Progenitor cell of endocrine pancreas (in vitro differentiated cells): ENCODE results near the gene DGKI. TPM values are rescaled to one million over a fixed set of nuclear protein-coding genes. Genes with fewer than 3 reads are reported as not detected.

Experiments used
- DNase-seq: peaks from one replicate; pipeline ENCODE4 v3.0.0; 2021; ENCODE audit warnings: low spot score; ENCODE audit not compliant: unreplicated experiment
- H3K27ac Mint-ChIP-seq: 2 replicates; pipeline ENCODE4 v1.8.0; 2021; ENCODE audit warnings: mild to moderate bottlenecking, moderate library complexity, mixed read lengths
- H3K27me3 Mint-ChIP-seq: 2 replicates; pipeline ENCODE4 v1.8.0; 2021; ENCODE audit warnings: mixed read lengths
- H3K36me3 Mint-ChIP-seq: 2 replicates; pipeline ENCODE4 v1.8.0; 2022; ENCODE audit warnings: mixed read lengths; ENCODE audit not compliant: insufficient read depth
- H3K4me1 Mint-ChIP-seq: 2 replicates; pipeline ENCODE4 v1.8.0; 2021; ENCODE audit warnings: low read depth, mixed read lengths
- H3K4me3 Mint-ChIP-seq: 2 replicates; pipeline ENCODE4 v1.8.0; 2021; ENCODE audit warnings: low read depth, mild to moderate bottlenecking, moderate library complexity, mixed read lengths
- H3K9me3 Mint-ChIP-seq: 2 replicates; pipeline ENCODE4 v1.8.0; 2021; ENCODE audit warnings: low read depth, mixed read lengths
- total RNA-seq: library from RNA; stranded (reverse); gene quantifications from 2 replicates; pipeline ENCODE4 v1.2.1, GENCODE V29; 2021
- TF ChIP-seq, protein P1 (sequence below): fragments of 200-600 bp; sonication (generic); IDR thresholded peaks from one replicate; pipeline ENCODE4 v1.5.0; 2021; ENCODE audit warnings: antibody characterized with exemption, mild to moderate bottlenecking; ENCODE audit not compliant: unreplicated experiment

The DGKI gene
- total RNA-seq, 1 donor from 2014 or later = 0.41 TPM

DNA sequence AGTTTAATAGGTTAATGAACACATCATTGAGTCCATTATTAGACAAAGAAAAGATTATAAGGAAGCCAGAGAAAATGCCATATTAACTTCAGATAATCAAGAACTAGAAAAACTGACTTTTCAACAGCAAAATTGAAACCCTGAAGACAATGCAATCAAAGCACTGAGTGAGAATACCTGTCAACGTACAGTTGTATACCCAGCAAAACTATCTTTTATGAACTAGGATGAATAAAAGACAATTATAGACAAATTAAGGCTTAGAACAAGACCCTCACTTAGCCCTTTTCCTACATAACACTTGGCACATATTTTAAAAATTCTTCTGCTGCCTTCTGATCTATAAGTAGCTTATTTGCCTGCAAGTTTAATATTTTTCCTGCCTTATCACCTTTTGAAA lies 19.0 kb upstream of the DGKI start:
- no peak for DNase-seq
- Mint-ChIP-seq H3K36me3 (peaks cover 51% of the 10 kb centered on the region), H3K4me3 (no peak overlapping the region), H3K9me3 (peaks cover 16% of the 10 kb centered on the region), H3K27me3 (no peaks in the 10 kb centered on the region), H3K27ac (no peak overlapping the region), H3K4me1 (no peaks in the 10 kb centered on the region)
- TF ChIP-seq, protein P1, sequence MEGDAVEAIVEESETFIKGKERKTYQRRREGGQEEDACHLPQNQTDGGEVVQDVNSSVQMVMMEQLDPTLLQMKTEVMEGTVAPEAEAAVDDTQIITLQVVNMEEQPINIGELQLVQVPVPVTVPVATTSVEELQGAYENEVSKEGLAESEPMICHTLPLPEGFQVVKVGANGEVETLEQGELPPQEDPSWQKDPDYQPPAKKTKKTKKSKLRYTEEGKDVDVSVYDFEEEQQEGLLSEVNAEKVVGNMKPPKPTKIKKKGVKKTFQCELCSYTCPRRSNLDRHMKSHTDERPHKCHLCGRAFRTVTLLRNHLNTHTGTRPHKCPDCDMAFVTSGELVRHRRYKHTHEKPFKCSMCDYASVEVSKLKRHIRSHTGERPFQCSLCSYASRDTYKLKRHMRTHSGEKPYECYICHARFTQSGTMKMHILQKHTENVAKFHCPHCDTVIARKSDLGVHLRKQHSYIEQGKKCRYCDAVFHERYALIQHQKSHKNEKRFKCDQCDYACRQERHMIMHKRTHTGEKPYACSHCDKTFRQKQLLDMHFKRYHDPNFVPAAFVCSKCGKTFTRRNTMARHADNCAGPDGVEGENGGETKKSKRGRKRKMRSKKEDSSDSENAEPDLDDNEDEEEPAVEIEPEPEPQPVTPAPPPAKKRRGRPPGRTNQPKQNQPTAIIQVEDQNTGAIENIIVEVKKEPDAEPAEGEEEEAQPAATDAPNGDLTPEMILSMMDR = no peak

DNA sequence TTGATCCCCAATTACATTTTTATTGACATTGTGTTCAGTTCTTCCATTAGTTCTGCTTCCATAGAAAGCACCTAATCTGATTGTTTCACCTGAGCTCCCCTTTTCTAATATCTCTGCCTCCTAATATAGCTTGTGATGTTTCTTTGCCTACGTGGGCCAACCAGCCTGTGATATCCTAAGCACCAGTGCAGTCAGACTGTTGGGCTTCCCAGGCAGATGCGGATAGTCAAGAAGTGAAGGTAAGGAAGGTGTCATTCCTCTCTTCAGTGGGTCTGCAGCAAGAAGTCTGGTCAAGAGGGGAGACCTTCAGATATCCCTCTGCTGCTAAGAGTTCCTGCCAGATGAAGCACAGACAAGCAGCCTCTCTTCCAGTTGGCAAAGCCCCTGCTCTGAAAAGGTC lies 16.2 kb upstream of the DGKI start:
- Mint-ChIP-seq H3K9me3 (peaks cover 13% of the 10 kb centered on the region), H3K4me1 (no peaks in the 10 kb centered on the region), H3K36me3 (peaks cover 38% of the 10 kb centered on the region), H3K4me3 (no peak overlapping the region), H3K27me3 (no peaks in the 10 kb centered on the region), H3K27ac (peak overlapping the region; percentile 4)
- TF ChIP-seq, protein P1 = no peak
- no peak for DNase-seq

DNA sequence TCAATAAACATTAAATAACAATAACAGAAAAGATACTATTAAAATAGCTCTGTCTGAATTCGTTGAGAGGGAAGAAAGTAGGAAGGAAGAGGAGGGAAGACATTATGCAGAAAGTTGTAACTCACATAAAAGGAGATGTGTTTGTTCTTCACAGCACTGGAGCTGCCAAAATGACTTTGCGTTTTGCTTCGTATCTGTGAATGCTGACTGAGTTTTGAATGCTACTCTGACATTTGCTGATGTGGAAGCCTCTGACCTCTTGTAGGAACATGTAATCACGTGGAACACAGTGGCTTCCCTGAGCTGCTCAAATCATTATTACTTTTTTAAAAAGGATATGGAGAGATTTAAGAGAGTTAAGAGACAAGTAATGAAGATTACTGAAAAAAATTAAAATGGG lies 15.6 kb upstream of the DGKI start:
- Mint-ChIP-seq H3K9me3 (peaks cover 13% of the 10 kb centered on the region), H3K27ac (no peak overlapping the region)
- TF ChIP-seq, protein P1 = no peak

DNA sequence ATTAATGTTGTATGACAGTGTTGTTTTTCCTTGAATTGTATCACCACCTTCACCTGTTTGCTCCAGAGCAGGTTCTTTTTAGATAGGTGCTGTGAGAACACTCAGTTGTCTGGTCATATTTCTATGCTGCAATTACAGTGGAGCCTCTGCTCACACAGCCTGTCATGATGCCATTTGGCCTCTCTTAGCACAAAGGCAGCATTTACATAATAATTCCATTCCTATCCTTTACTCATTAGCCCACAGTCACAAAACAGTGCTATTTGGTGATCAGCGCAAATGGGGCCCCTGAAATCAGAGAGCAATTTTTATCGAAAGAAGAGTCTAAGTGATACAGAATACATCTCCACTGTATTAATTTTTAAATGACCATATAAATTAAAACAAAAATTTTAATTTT lies 13.8 kb upstream of the DGKI start:
- Mint-ChIP-seq H3K9me3 (peaks cover 3% of the 10 kb centered on the region), H3K27ac (no peak overlapping the region), H3K4me3 (no peak overlapping the region), H3K36me3 (peaks cover 16% of the 10 kb centered on the region), H3K27me3 (no peaks in the 10 kb centered on the region), H3K4me1 (no peaks in the 10 kb centered on the region)
- TF ChIP-seq, protein P1 = no peak
- DNase-seq = no peak

More for the DNA sequence above, 15.6 kb upstream of the DGKI start:
- Mint-ChIP-seq H3K27me3 (no peaks in the 10 kb centered on the region), H3K36me3 (peaks cover 32% of the 10 kb centered on the region), H3K4me3 (no peak overlapping the region), H3K4me1 (no peaks in the 10 kb centered on the region)
- DNase-seq = no peak

DNA sequence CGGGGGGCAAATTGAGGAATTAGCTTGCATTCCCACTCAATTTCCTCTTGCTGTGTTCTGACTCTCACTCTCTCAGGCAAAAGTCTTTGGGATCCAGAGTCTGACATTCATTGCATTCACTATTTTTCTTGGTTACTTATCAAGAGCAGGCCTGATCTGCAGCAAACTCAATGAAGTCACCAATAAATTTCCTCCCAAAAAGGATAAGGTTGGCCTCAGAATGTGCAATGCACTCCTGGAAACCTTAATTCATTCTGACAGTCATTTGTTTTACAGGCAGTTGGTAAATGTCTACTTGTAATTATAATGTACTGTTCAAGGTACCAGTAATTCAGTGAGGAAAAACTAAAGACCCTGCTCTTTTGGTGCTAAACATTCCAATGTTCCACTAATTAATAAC lies 6.3 kb upstream of the DGKI start:
- TF ChIP-seq, protein P1 = no peak
- Mint-ChIP-seq H3K4me3 (no peak overlapping the region), H3K9me3 (no peaks in the 10 kb centered on the region), H3K4me1 (no peaks in the 10 kb centered on the region), H3K36me3 (no peaks in the 10 kb centered on the region), H3K27me3 (peaks cover 32% of the 10 kb centered on the region), H3K27ac (no peak overlapping the region)
- DNase-seq = no peak
